ENCODE results near the gene EXPH5.

Gene EXPH5

GRCh38 chr11:108629274-108629673, 35.7 kb upstream of the EXPH5 start (continued):
- TF ChIP-seq ZNF280C (tag by site-specific recombination; IDR thresholded peaks at IDR 0.05) = no peak

- TF ChIP-seq SETDB1 (IDR thresholded peaks at IDR 0.05; ENCODE audit: insufficient read length, low read length) (peak; percentile 22), ZNF292 (tag by site-specific recombination; IDR thresholded peaks at IDR 0.05; ENCODE audit: borderline replicate concordance, low read depth) (no peak)
- ChIA-PET CTCF (no interaction called here), POLR2A (no interaction called here)
- Histone ChIP-seq H3K4me3 (ENCODE audit: low read depth, low read length) (no peak overlapping the region), H3K27ac (ENCODE audit: extremely low read depth, low read depth, low read length) (no peak overlapping the region), H3K4me1 (ENCODE audit: control insufficient read depth, insufficient read depth, low read length) (no peaks in the 10 kb centered on the region), H3K9me3 (ENCODE audit: control insufficient read depth, insufficient read depth, low read depth, low read length) (no peaks in the 10 kb centered on the region), H3K36me3 (ENCODE audit: control insufficient read depth in 2 of 2, insufficient read depth in 1 of 2, low read length in 2 of 2) (no peaks in the 10 kb centered on the region)
These were observed 35.2 kb upstream of the EXPH5 start for GRCh38 chr11:108628812-108629211.

- no peak overlapping the region for H3K27ac ChIP-seq (ENCODE audit: extremely low read depth, low read depth, low read length)
- TF ChIP-seq IKZF3 (tag by site-specific recombination; IDR thresholded peaks at IDR 0.05) (no peak), INSM2 (tag by site-specific recombination; IDR thresholded peaks at IDR 0.05) (no peak), GLI2 (tag by site-specific recombination; IDR thresholded peaks at IDR 0.05; ENCODE audit: borderline replicate concordance, low read depth) (no peak), ZNF292 (tag by site-specific recombination; IDR thresholded peaks at IDR 0.05; ENCODE audit: borderline replicate concordance, low read depth) (no peak), GLI4 (tag by site-specific recombination; IDR thresholded peaks at IDR 0.05) (no peak), OVOL3 (tag by site-specific recombination; IDR thresholded peaks at IDR 0.05) (no peak)
- H3K36me3 ChIP-seq (ENCODE audit: control insufficient read depth in 2 of 2, insufficient read depth in 1 of 2, low read length in 2 of 2) = no peaks in the 10 kb centered on the region
- CTCF ChIA-PET = no interaction called here
- no peaks in the 10 kb centered on the region for H3K4me1 ChIP-seq (ENCODE audit: control insufficient read depth, insufficient read depth, low read length)
- no peaks in the 10 kb centered on the region for H3K9me3 ChIP-seq (ENCODE audit: control insufficient read depth, insufficient read depth, low read depth, low read length)
- POLR2A ChIA-PET = no interaction called here
- H3K4me3 ChIP-seq (ENCODE audit: low read depth, low read length) = no peak overlapping the region
These were observed 34.8 kb upstream of the EXPH5 start for GRCh38 chr11:108628326-108628725.

GRCh38 chr11:108624196-108624925, 30.8 kb upstream of the EXPH5 start:
- Histone ChIP-seq H3K36me3 (ENCODE audit: control insufficient read depth in 2 of 2, insufficient read depth in 1 of 2, low read length in 2 of 2) (no peaks in the 10 kb centered on the region), H3K9me3 (ENCODE audit: control insufficient read depth, insufficient read depth, low read depth, low read length) (no peaks in the 10 kb centered on the region), H3K4me1 (ENCODE audit: control insufficient read depth, insufficient read depth, low read length) (no peaks in the 10 kb centered on the region), H3K27ac (ENCODE audit: extremely low read depth, low read depth, low read length) (no peak overlapping the region), H3K4me3 (ENCODE audit: low read depth, low read length) (no peak overlapping the region)
- ChIA-PET CTCF (no interaction called here), POLR2A (no interaction called here)
- TF ChIP-seq ZNF645 (tag by site-specific recombination; IDR thresholded peaks at IDR 0.05) = no peak
- no peak for TF ChIP-seq ZNF132 (tag by site-specific recombination; IDR thresholded peaks at IDR 0.05; ENCODE audit: borderline replicate concordance)
- TF ChIP-seq MYNN (tag by site-specific recombination; IDR thresholded peaks at IDR 0.05; ENCODE audit: borderline replicate concordance) = no peak
- no peak for TF ChIP-seq ZNF658 (tag by site-specific recombination; IDR thresholded peaks at IDR 0.05)
- TF ChIP-seq ZNF518A (tag by site-specific recombination; conservative IDR thresholded peaks at IDR 0.05; ENCODE audit: low read depth) = no peak
- TF ChIP-seq ZNF624 (tag by site-specific recombination; IDR thresholded peaks at IDR 0.05) = no peak
- TF ChIP-seq ZNF239 (tag by site-specific recombination; IDR thresholded peaks at IDR 0.05) = no peak
- no peak for TF ChIP-seq ZNF704 (tag by site-specific recombination; IDR thresholded peaks at IDR 0.05)
- TF ChIP-seq ZNF354C (tag by site-specific recombination; IDR thresholded peaks at IDR 0.05; ENCODE audit: borderline replicate concordance, low read depth) = no peak
- TF ChIP-seq ZBTB1 (tag by site-specific recombination; IDR thresholded peaks at IDR 0.05) = no peak
